GM12878 (cell line): ENCODE measurements around the gene PEX5. TPM values are rescaled to one million over a fixed set of nuclear protein-coding genes. Genes with fewer than 3 reads are reported as not detected.
"Not testable (repeated sequence)": the region's sequence is repeated elsewhere in the genome, so short reads cannot be mapped to it uniquely, and the experiment has no call there.

Experiments used
- ATAC-seq: fragments of 200-7000 bp; cut with Tn5 transposase; 3 replicates; pipeline ENCODE4 v1.9.1; 2020; ENCODE audit warnings: mild to moderate bottlenecking, moderate library complexity
- BruUV-seq: library from RNA; stranded (reverse); fragments of 400-500 nt; replicated peaks from 2 replicates; lab custom pipeline; 2021; lab: Mats Ljungman, UMichigan
- CTCF ChIA-PET: fragments of 300-600 bp; sonication (Branson Sonifier 250); formaldehyde crosslinking; extraction: SDS; loops from one replicate; lab custom pipeline; 2021; ENCODE audit warnings: inconsistent platforms; lab: Yijun Ruan, JAX
- POLR2A ChIA-PET: fragments of 350-600 bp; formaldehyde crosslinking; extraction: SDS; loops from one replicate; lab custom pipeline; 2021; ENCODE audit warnings: inconsistent platforms; lab: Charles Lee
- RAD21 ChIA-PET: fragments of 300-600 bp; sonication (Branson Sonifier 250); formaldehyde crosslinking; loops from one replicate; lab custom pipeline; 2023; ENCODE audit warnings: antibody characterized with exemption; ENCODE audit not compliant: unreplicated experiment; lab: Charles Lee
- SMC1A ChIA-PET: fragments of 300-600 bp; sonication (Branson Sonifier 250); formaldehyde crosslinking; loops from one replicate; lab custom pipeline; 2023; ENCODE audit not compliant: unreplicated experiment, uncharacterized antibody; lab: Charles Lee
- DNase-seq: peaks from one replicate; pipeline ENCODE4 v3.0.0-alpha.2; 2011; ENCODE audit warnings: low read depth, low spot score
- FAIRE-seq: peaks from 3 replicates; lab custom pipeline; 2011; peaks lifted over from hg19 to GRCh38; lab: Jason Lieb, UNC
- H2AFZ ChIP-seq: 2 replicates; pipeline ENCODE4 v1.6.0; 2011; ENCODE audit warnings: low read depth, low read length, control low read depth; ENCODE audit not compliant: control insufficient read depth
- H3K27ac ChIP-seq: 2 replicates; pipeline ENCODE4 v1.5.1; 2011; ENCODE audit warnings: control low read depth; ENCODE audit not compliant: control insufficient read depth, insufficient read depth
- H3K27me3 ChIP-seq, 2 experiments: replicated peaks in 1 of 2; 2 replicates each; pipeline versions ENCODE4 v1.6.0 to v1.6.1; 2011; ENCODE audit warnings: low read length in 1 of 2; ENCODE audit not compliant: control insufficient read depth in 2 of 2, insufficient read depth in 2 of 2
- H3K36me3 ChIP-seq, 2 experiments: 2 replicates each; pipeline ENCODE4 v1.5.1; 2011; ENCODE audit warnings: low read length in 1 of 2; ENCODE audit not compliant: control insufficient read depth in 2 of 2, insufficient read depth in 2 of 2
- H3K4me1 ChIP-seq: 2 replicates; pipeline ENCODE4 v1.6.1; 2011; ENCODE audit warnings: mild to moderate bottlenecking, low read length, moderate library complexity, mixed read lengths; ENCODE audit not compliant: control insufficient read depth, insufficient read depth
- H3K4me2 ChIP-seq: 2 replicates; pipeline ENCODE4 v1.6.0; 2011; ENCODE audit warnings: control low read depth; ENCODE audit not compliant: control insufficient read depth, insufficient read depth
- H3K4me3 ChIP-seq: fragments of 200-600 bp; sonication (generic); 2 replicates; pipeline ENCODE4 v1.5.1; 2016
- H3K79me2 ChIP-seq: 2 replicates; pipeline ENCODE4 v1.6.0; 2011; ENCODE audit warnings: low read length; ENCODE audit not compliant: control insufficient read depth, insufficient read depth
- H3K9ac ChIP-seq: 2 replicates; pipeline ENCODE4 v1.8.0; 2011; ENCODE audit warnings: low read length, control low read depth, mixed read lengths; ENCODE audit not compliant: control insufficient read depth, insufficient read depth
- H3K9me3 ChIP-seq: replicated peaks from 3 replicates; pipeline ENCODE4 v1.5.1; 2011; ENCODE audit warnings: mild to moderate bottlenecking, low read length; ENCODE audit not compliant: control insufficient read depth, insufficient read depth
- H4K20me1 ChIP-seq: 2 replicates; pipeline ENCODE4 v1.6.0; 2011; ENCODE audit not compliant: control insufficient read depth, insufficient read depth
- BACH1 ChIP-seq: fragments of 450-650 bp; IDR thresholded peaks from 2 replicates; pipeline ENCODE4 v1.6.1; 2017; ENCODE audit warnings: mild to moderate bottlenecking, borderline replicate concordance
- JUND ChIP-seq: IDR thresholded peaks from 2 replicates; pipeline ENCODE4 v1.6.1; 2012; ENCODE audit warnings: low read depth, mild to moderate bottlenecking, low read length, improper control_type of control experiment, moderate library complexity
- MLLT1 ChIP-seq: fragments of 450-650 bp; IDR thresholded peaks from 2 replicates; pipeline ENCODE4 v1.6.1; 2016; ENCODE audit warnings: mild to moderate bottlenecking
- MXI1 ChIP-seq: fragments of 150-350 bp; IDR thresholded peaks from 2 replicates; pipeline ENCODE4 v1.6.1; 2011; ENCODE audit warnings: low read depth, mild to moderate bottlenecking, inconsistent platforms, low read length, improper control_type of control experiment
- RFX5 ChIP-seq: IDR thresholded peaks from 2 replicates; pipeline ENCODE4 v1.6.1; 2011; ENCODE audit warnings: low read depth, low read length, improper control_type of control experiment
- SREBF2 ChIP-seq: IDR thresholded peaks from 2 replicates; pipeline ENCODE4 v1.6.1; 2012; ENCODE audit warnings: mild to moderate bottlenecking, low read length
- WGBS: methylation state at CpG from one replicate; pipeline ENCODE4 v1.1.6; 2016; ENCODE audit warnings: low lambda C conversion rate; ENCODE audit not compliant: insufficient replicate concordance, insufficient coverage; ENCODE audit errors: missing lambda C conversion rate; 5-methylcytosine and 5-hydroxymethylcytosine counted together
- in situ Hi-C: fragments of 300-500 bp; cut with MboI; formaldehyde crosslinking; loops from 9 replicates; pipeline ENCODE4 v1.14.3; 2018; ENCODE audit warnings: mixed read lengths
- intact Hi-C: fragments of 100-400 bp; cut with micrococcal nuclease; formaldehyde crosslinking; loops from one replicate; pipeline ENCODE4 v1.14.2; 2022; ENCODE audit not compliant: unreplicated experiment
- polyA plus RNA-seq, 11 experiments: library from polyadenylated mRNA; depleted of rRNA in 4 of 11; unstranded in 6 of 11; stranded (reverse) in 5 of 11; fragments of >200 nt; fragmentation: Nextera tagmentation in 4 of 11; fragmentation: Illumina TruSeq in 1 of 11; extraction: Ambion mirVana in 4 of 11; extraction: Trizol in 1 of 11; gene quantifications; 1 replicate in 1 of 11; 2 replicates in 10 of 11; pipeline versions ENCODE4 v1.2.1 to v1.2.3, GENCODE V29; 2011 to 2016; ENCODE audit warnings: inconsistent platforms in 2 of 11, missing spikeins in 2 of 11, low read depth in 1 of 11
- total RNA-seq, 4 experiments: library from RNA; depleted of rRNA in 3 of 4; stranded (reverse); fragments of >200 nt in 3 of 4; fragmentation: Illumina TruSeq in 1 of 4; extraction: Trizol in 1 of 4; gene quantifications; 2 replicates each; pipeline versions ENCODE4 v1.2.1 to v1.2.3, GENCODE V29; 2013 to 2021

Gene PEX5
- total and polyA plus RNA-seq, 10 of the 15 experiments (the other 5 are each of a cell fraction or from before 2014, with no cell fraction given): 1.3 to 31.9 (median 13.1) TPM

GRCh38 chr12:7212678-7213077 lies 23.2 kb downstream of the PEX5 start:
- no peak for DNase-seq
- no peak for FAIRE-seq
- CTCF ChIA-PET: interaction anchor here (0.9 kb wide), 1 partner anchor 12 kb away, joined by 3 read pairs; no protein-coding TSS in a partner anchor
- no peaks in the 10 kb centered on the region for H4K20me1 ChIP-seq
- no peaks in the 10 kb centered on the region for H3K79me2 ChIP-seq
- no peak overlapping the region for H3K4me2 ChIP-seq
- no peak for ATAC-seq
- intact Hi-C loops (no loop called here), in situ Hi-C loops (no loop called here)
- H2AFZ ChIP-seq: no peak overlapping the region
- TF ChIP-seq JUND (no peak), RFX5 (no peak), SREBF2 (no peak), BACH1 (no peak), MXI1 (no peak), MLLT1 (no peak)
- no peak overlapping the region for H3K4me3 ChIP-seq
- RAD21 ChIA-PET: no interaction called here
- H3K27me3 ChIP-seq: no peaks in the 10 kb centered on the region
- H3K27ac ChIP-seq: no peak overlapping the region
- POLR2A ChIA-PET: no interaction called here
- WGBS: 61% methylated on average over 2 of the region's 2 CpGs
- no peaks in the 10 kb centered on the region for H3K4me1 ChIP-seq
- no peak overlapping the region for H3K9ac ChIP-seq
- no TSS peak for BruUV-seq
- SMC1A ChIA-PET: no interaction called here
- peaks cover 14 to 28% of the 10 kb centered on the region in 2 experiments for H3K36me3 ChIP-seq
- H3K9me3 ChIP-seq: peaks cover 2% of the 10 kb centered on the region; the same call in 2 of the 3 replicates

GRCh38 chr12:7213745-7214144 lies 24.3 kb downstream of the PEX5 start:
- FAIRE-seq, SMC1A ChIA-PET, H3K27me3 ChIP-seq, POLR2A ChIA-PET, RAD21 ChIA-PET, H3K4me2 ChIP-seq, H3K4me1 ChIP-seq, ATAC-seq, H3K9me3 ChIP-seq, intact Hi-C loops, CTCF ChIA-PET, H3K27ac ChIP-seq, H3K79me2 ChIP-seq, BruUV-seq, H3K4me3 ChIP-seq, H2AFZ ChIP-seq, DNase-seq, H3K9ac ChIP-seq, H4K20me1 ChIP-seq, in situ Hi-C loops: not testable (repeated sequence)
- no CpG with 5 or more reads among the region's 2 CpGs for WGBS
- peaks cover 11 to 24% of the 10 kb centered on the region in 2 experiments for H3K36me3 ChIP-seq
